Renal cortex interstitium (tissue), 11 donors: ENCODE results near the gene PRAMEF17. TPM values are rescaled to one million over a fixed set of nuclear protein-coding genes. Genes with fewer than 3 reads are reported as not detected.
A peak's percentile ranks its signal among the peaks of the same experiment; 100 is the strongest.
"Not testable (repeated sequence)": the region's sequence is repeated elsewhere in the genome, so short reads cannot be mapped to it uniquely, and the experiment has no call there.

ENCODE experiments used
- DNase-seq, 11 donors: peaks; one replicate each; pipeline ENCODE4 v3.0.0-alpha.2; 2013; ENCODE audit warnings: low read depth in 9 of 11, low spot score in 4 of 11; ENCODE audit errors: extremely low read depth in 1 of 11
- polyA plus RNA-seq, 3 donors: library from polyadenylated mRNA; unstranded; fragments of 120-200 nt; gene quantifications; one replicate each; pipeline ENCODE4 v1.2.1, GENCODE V29; 2013; ENCODE audit not compliant: insufficient read length in 3 of 3

The PRAMEF17 gene
- polyA plus RNA-seq, 3 donors = not detected

GRCh38 chr1:13435458-13435857 is 46.0 kb downstream of the PRAMEF17 start:
- peak in 2 of 11 donors; percentile 6 to 8 for DNase-seq

DNA sequence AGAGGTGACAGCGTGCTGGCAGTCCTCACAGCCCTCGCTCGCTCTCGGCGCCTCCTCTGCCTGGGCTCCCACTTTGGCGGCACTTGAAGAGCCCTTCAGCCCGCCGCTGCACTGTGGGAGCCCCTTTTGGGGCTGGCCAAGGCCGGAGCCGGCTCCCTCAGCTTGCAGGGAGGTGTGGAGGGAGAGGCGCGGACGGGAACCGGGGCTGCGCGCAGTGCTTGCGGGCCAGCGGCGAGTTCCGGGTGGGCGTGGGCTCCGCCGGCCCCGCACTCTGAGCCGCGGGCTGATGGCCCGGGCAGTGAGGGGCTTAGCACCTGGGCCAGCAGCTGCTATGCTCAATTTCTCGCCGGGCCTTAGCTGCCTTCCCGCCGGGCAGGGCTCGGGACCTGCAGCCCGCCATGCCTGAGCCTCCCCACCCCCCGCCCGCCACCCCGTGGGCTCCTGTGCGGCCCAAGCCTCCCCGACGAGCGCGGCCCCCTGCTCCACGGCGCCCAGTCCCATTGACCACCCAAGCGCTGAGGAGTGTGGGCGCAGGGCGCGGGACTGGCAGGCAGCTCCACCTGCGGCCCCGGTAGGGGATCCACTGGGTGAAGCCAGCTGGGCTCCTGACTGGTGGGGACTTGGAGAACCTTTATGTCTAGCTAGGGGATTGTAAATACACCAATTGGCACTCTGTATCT is 49.8 kb downstream of the PRAMEF17 start:
- DNase-seq = not testable (repeated sequence)

Other genes starting within 250 kb of the PRAMEF17 start
- gene PRAMEF26, start 233.6 kb upstream of the PRAMEF17 start, polyA plus RNA-seq = not detected
- under 1 TPM; 0.19 to 0.53 (median 0.35) TPM for gene HNRNPCL4, start 224.0 kb upstream of the PRAMEF17 start, polyA plus RNA-seq
- not detected for gene PRAMEF9, start 217.8 kb upstream of the PRAMEF17 start, polyA plus RNA-seq
- gene PRAMEF13, start 188.2 kb upstream of the PRAMEF17 start, polyA plus RNA-seq = not detected
- gene PRAMEF18, start 163.5 kb upstream of the PRAMEF17 start, polyA plus RNA-seq = not detected
- gene PRAMEF5, start 135.4 kb upstream of the PRAMEF17 start, polyA plus RNA-seq = not detected
- not detected for gene PRAMEF8, start 104.5 kb upstream of the PRAMEF17 start, polyA plus RNA-seq
- not detected for gene PRAMEF33, start 86.1 kb upstream of the PRAMEF17 start, polyA plus RNA-seq
- gene PRAMEF15, start 74.1 kb upstream of the PRAMEF17 start, polyA plus RNA-seq = not detected
- gene PRAMEF14, start 42.5 kb upstream of the PRAMEF17 start, polyA plus RNA-seq = not detected
- gene PRAMEF19, start 17.7 kb upstream of the PRAMEF17 start, polyA plus RNA-seq = not detected
- gene PRAMEF20, start 20.8 kb downstream of the PRAMEF17 start, polyA plus RNA-seq = not detected
- under 1 TPM in 2 of 3 donors, not detected in 1; 0.11 to 0.37 TPM for gene LRRC38, start 124.4 kb downstream of the PRAMEF17 start, polyA plus RNA-seq
- 10 to 100 TPM; 14.8 to 22.7 (median 18.6) TPM for gene PDPN, start 194.2 kb downstream of the PRAMEF17 start, polyA plus RNA-seq